ENCODE data around the gene HAS3.

Gene HAS3

GRCh38 chr16:69085032-69085695 lies 20.3 kb upstream of the HAS3 start:
- TF ChIP-seq, protein P1, sequence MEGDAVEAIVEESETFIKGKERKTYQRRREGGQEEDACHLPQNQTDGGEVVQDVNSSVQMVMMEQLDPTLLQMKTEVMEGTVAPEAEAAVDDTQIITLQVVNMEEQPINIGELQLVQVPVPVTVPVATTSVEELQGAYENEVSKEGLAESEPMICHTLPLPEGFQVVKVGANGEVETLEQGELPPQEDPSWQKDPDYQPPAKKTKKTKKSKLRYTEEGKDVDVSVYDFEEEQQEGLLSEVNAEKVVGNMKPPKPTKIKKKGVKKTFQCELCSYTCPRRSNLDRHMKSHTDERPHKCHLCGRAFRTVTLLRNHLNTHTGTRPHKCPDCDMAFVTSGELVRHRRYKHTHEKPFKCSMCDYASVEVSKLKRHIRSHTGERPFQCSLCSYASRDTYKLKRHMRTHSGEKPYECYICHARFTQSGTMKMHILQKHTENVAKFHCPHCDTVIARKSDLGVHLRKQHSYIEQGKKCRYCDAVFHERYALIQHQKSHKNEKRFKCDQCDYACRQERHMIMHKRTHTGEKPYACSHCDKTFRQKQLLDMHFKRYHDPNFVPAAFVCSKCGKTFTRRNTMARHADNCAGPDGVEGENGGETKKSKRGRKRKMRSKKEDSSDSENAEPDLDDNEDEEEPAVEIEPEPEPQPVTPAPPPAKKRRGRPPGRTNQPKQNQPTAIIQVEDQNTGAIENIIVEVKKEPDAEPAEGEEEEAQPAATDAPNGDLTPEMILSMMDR (IDR thresholded peaks at IDR 0.05) = no peak

- TF ChIP-seq, protein P1 (IDR thresholded peaks at IDR 0.05) = no peak
These were observed 18.3 kb upstream of the HAS3 start for GRCh38 chr16:69087161-69087581.

GRCh38 chr16:69088684-69089083 lies 16.8 kb upstream of the HAS3 start:
- TF ChIP-seq, protein P1 (IDR thresholded peaks at IDR 0.05) = no peak

DNA sequence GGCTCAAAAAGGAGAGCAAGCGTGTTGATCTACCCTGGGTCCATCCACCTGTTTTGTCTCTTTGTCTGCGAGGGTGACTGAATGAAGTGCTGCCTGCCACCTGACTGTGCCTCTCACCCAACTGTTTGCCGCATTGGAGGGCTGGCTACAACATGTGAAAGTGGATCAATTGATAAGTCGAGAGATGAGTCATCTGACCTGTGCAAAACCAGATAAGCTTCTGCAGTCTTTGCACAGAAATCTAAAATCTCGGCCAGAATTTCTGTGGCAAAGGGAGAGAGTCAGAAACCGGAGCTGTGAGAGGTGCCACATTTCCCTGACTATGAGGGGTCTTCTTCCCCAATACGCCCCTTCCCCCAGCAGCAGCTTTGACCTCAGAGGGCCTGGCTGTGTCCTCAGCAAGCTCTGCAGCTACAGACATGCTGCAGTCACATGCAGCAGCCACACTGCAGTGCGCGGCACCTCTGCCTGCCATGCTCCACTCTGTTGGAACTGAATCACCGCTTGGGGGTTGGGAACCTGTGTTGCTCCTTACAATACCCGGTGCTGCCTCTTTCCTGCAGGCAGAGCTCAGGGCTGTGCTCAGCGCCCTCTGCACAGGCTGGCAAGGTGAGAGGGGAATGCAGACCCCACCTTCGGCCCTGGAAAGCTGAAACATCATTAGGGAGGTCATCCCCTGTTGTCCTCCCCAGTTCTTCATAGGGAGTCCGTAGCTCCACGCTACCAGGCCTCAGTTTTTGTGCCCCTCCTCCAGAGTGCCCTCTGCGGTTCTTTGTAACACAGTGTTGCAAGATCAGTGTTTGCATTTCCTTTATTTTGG lies 16.2 kb upstream of the HAS3 start:
- TF ChIP-seq, protein P1 (IDR thresholded peaks at IDR 0.05) = no peak

GRCh38 chr16:69093974-69094373 lies 11.5 kb upstream of the HAS3 start:
- TF ChIP-seq, protein P1 (IDR thresholded peaks at IDR 0.05) = no peak

DNA sequence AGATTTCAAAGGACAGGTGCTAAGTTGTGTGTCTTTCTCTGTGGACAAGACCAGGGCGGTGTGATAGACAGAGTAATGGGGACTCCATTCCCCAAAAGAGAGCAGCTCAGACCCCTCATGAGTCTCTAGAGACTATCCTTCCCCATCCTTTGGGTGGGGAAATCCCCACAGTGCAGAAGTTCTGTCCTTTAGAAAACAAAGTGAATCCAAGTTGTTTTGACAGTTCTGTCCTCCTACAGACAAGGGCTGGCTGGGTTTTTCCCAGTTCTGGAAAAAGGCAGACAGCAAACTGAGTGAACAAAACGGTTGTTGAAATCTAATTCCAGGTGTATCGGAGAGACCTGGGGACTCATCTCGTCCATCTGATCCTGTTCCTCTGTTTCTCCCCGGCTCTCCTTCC lies 11.0 kb upstream of the HAS3 start:
- TF ChIP-seq, protein P1 (IDR thresholded peaks at IDR 0.05) = no peak

DNA sequence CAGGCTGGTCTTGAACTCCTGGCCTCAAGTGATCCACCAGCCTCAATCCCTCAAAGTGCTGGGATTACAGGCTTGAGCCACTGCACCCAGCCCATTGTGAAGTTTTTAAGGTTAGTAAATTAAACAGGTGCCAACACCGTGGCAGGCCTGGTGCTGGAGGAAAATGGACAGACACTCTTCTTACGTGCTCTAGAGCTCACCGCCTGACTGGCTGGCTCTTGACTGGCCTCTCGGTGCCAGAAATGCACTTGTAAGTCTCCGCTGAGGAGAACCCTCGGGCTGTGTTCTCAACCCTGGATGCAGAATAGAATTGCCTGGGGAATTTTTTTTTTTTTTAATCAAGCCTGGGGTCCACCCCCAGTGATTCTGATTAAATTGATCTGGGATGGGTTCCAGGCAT lies 10.3 kb upstream of the HAS3 start:
- TF ChIP-seq, protein P1 (IDR thresholded peaks at IDR 0.05) = no peak
